Chondrocyte (in vitro differentiated cells): ENCODE measurements around the gene GPR176. TPM values are rescaled to one million over a fixed set of nuclear protein-coding genes. Genes with fewer than 3 reads are reported as not detected.

Experiments
- DNase-seq: peaks from one replicate; pipeline ENCODE4 v3.0.0; 2021; ENCODE audit warnings: mixed read lengths, low spot score
- H3K27ac Mint-ChIP-seq: one replicate; pipeline ENCODE4 v1.8.0; 2021; ENCODE audit warnings: mild to moderate bottlenecking, moderate library complexity, mixed read lengths; ENCODE audit not compliant: unreplicated experiment
- H3K27me3 Mint-ChIP-seq: 2 replicates; pipeline ENCODE4 v1.8.0; 2021; ENCODE audit warnings: low read depth, mixed read lengths
- H3K36me3 Mint-ChIP-seq: 2 replicates; pipeline ENCODE4 v1.8.0; 2021; ENCODE audit warnings: low read depth, mixed read lengths
- H3K4me1 Mint-ChIP-seq: 2 replicates; pipeline ENCODE4 v1.8.0; 2021; ENCODE audit warnings: low read depth, mild to moderate bottlenecking, mixed read lengths
- H3K4me3 Mint-ChIP-seq: one replicate; pipeline ENCODE4 v1.8.0; 2021; ENCODE audit warnings: mild to moderate bottlenecking, moderate library complexity, mixed read lengths; ENCODE audit not compliant: unreplicated experiment
- H3K9me3 Mint-ChIP-seq: 2 replicates; pipeline ENCODE4 v1.8.0; 2021; ENCODE audit warnings: low read depth, mixed read lengths
- total RNA-seq: library from RNA; stranded (reverse); gene quantifications from 3 replicates; pipeline ENCODE4 v1.2.1, GENCODE V29; 2021
- TF ChIP-seq, protein P1 (sequence below): fragments of 200-600 bp; sonication (generic); IDR thresholded peaks from 2 replicates; pipeline ENCODE4 v1.5.0; 2021; ENCODE audit warnings: antibody characterized with exemption, mild to moderate bottlenecking, moderate library complexity

GPR176 gene
- total RNA-seq, 1 donor from 2014 or later: 31.1 TPM

DNA sequence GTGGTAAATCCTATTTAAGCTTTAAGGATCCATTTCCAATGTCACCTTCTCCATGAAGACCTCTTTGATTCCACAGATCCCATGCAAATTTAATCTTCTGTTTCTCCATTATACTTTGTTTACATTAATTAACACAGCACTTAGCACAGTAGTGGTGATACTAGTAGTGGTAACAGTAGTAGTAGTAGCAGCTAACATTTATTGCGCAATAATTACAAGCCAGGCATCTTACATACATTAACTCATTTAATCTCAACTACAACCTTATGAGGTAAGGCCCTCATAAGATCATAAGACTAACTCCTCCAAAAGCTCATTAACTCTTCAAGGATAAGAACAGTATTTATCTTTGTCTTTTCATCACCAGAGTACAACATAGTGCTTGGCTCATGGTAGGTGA, 82.6 kb downstream of the GPR176 start:
- Mint-ChIP-seq H3K27me3 (no peaks in the 10 kb centered on the region), H3K27ac (no peak overlapping the region), H3K36me3 (peaks cover 3% of the 10 kb centered on the region), H3K4me3 (no peak overlapping the region), H3K4me1 (peaks cover 14% of the 10 kb centered on the region), H3K9me3 (peaks cover 12% of the 10 kb centered on the region)
- TF ChIP-seq, protein P1, sequence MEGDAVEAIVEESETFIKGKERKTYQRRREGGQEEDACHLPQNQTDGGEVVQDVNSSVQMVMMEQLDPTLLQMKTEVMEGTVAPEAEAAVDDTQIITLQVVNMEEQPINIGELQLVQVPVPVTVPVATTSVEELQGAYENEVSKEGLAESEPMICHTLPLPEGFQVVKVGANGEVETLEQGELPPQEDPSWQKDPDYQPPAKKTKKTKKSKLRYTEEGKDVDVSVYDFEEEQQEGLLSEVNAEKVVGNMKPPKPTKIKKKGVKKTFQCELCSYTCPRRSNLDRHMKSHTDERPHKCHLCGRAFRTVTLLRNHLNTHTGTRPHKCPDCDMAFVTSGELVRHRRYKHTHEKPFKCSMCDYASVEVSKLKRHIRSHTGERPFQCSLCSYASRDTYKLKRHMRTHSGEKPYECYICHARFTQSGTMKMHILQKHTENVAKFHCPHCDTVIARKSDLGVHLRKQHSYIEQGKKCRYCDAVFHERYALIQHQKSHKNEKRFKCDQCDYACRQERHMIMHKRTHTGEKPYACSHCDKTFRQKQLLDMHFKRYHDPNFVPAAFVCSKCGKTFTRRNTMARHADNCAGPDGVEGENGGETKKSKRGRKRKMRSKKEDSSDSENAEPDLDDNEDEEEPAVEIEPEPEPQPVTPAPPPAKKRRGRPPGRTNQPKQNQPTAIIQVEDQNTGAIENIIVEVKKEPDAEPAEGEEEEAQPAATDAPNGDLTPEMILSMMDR: no peak
- DNase-seq: no peak

DNA sequence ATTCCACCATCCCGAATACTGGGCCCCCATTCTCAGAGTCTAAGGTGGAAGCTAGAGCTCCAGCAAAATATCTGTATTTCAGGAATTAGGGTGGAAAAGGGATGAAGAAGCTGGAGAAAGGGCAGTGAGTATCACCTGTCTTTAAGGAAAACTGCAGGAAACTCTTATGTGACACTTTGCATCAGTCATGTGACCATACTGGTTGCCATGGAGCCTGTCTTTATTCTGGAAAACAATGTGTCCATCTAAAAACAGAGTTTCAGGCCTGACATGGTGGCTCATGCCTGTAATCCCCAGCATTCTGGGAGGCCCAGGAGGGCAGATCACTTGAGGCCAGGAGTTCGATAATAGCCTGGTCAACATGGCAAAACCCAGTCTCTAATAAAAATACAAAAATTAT, 84.5 kb downstream of the GPR176 start:
- TF ChIP-seq, protein P1: no peak
- H3K27ac Mint-ChIP-seq: no peak overlapping the region
- H3K36me3 Mint-ChIP-seq: peaks cover 3% of the 10 kb centered on the region

DNA sequence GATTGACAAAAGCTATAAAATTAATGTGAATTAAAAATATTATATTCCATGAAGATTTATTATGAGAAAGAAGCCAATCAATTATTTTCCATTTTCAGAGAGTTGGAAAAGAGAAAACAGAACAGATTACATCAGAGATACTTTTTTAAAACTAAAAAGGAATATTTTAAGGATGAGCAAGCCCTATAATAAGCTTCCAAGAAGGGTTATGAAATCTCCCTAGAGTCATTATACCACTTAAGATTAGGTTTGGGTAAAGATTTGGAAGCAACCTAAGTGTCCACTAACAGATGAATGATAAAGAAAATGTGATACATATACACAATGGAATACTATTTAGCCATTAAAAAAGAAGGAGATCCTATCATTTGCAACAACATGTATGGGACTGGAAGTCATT, 85.8 kb downstream of the GPR176 start:
- no peak for DNase-seq
- H3K27me3 Mint-ChIP-seq: no peaks in the 10 kb centered on the region
- TF ChIP-seq, protein P1: no peak
- no peak overlapping the region for H3K27ac Mint-ChIP-seq
- H3K4me1 Mint-ChIP-seq: peaks cover 14% of the 10 kb centered on the region
- no peak overlapping the region for H3K4me3 Mint-ChIP-seq
- peaks cover 6% of the 10 kb centered on the region for H3K9me3 Mint-ChIP-seq
- peaks cover 2% of the 10 kb centered on the region for H3K36me3 Mint-ChIP-seq

More for the DNA sequence above, 84.5 kb downstream of the GPR176 start:
- H3K4me3 Mint-ChIP-seq: no peak overlapping the region
- peaks cover 9% of the 10 kb centered on the region for H3K9me3 Mint-ChIP-seq
- H3K27me3 Mint-ChIP-seq: no peaks in the 10 kb centered on the region
- peaks cover 14% of the 10 kb centered on the region for H3K4me1 Mint-ChIP-seq
- no peak for DNase-seq

DNA sequence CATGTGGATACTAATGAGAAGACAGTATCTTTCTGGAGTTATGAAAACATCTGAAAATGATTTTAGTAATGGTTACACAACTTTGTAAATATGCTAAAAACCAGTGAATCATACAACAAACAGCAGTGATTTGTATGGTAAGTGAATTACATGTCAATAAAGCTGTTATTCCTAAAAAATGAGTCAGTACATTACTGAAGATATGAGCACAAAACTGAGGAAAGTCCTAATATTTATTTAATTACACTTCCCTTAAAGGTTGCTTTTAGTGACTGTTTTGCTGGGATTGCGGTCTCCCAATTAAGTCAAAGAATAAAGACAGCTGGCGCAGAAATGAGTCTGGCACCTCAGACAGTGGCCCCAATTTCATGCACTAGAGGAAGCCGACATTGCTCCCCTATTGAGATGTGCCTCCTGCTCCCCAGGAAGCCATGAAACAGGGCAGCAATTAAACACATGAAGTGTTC, 86.5 kb downstream of the GPR176 start:
- no peaks in the 10 kb centered on the region for H3K36me3 Mint-ChIP-seq
- no peaks in the 10 kb centered on the region for H3K27me3 Mint-ChIP-seq
- H3K9me3 Mint-ChIP-seq: peaks cover under 1% of the 10 kb centered on the region
- DNase-seq: no peak
- H3K4me3 Mint-ChIP-seq: no peak overlapping the region
- TF ChIP-seq, protein P1: no peak
- H3K27ac Mint-ChIP-seq: no peak overlapping the region
- H3K4me1 Mint-ChIP-seq: peaks cover 20% of the 10 kb centered on the region

DNA sequence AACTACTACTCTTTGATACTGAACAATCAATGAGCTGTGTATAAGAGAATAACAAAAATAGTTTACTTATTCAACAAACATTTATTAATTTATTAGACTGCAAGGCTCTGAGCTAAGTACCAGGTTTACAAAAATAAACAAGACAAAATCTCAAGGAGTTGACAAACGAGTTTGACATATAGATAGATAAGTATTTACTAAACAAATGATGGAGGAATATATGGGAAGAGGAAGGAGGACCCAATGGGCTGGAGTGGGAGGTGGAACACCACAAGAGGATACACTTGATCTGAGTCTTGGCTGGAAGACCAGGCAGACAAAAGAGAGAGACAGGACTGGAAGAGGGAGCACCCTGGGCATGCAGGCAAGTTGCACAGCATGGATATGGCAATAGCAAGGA, 89.9 kb downstream of the GPR176 start:
- H3K4me3 Mint-ChIP-seq: no peak overlapping the region
- no peak for DNase-seq
- H3K27ac Mint-ChIP-seq: peak overlapping the region; percentile 18
- no peaks in the 10 kb centered on the region for H3K27me3 Mint-ChIP-seq
- H3K36me3 Mint-ChIP-seq: no peaks in the 10 kb centered on the region
- H3K9me3 Mint-ChIP-seq: no peaks in the 10 kb centered on the region
- H3K4me1 Mint-ChIP-seq: peaks cover 34% of the 10 kb centered on the region
- TF ChIP-seq, protein P1: no peak
